NT2/D1 (cell line): ENCODE data around the gene GLOD4.

Experiments used
- SUZ12 ChIP-seq: IDR thresholded peaks from 2 replicates; pipeline ENCODE4 v1.6.1; 2011; ENCODE audit not compliant: insufficient read length, insufficient read depth; ENCODE audit errors: extremely low read depth
- YY1 ChIP-seq: IDR thresholded peaks from 2 replicates; pipeline ENCODE4 v1.6.1; 2011; ENCODE audit not compliant: insufficient read length, insufficient read depth
- ZNF274 ChIP-seq: IDR thresholded peaks from 2 replicates; pipeline ENCODE4 v1.6.1; 2011; ENCODE audit warnings: mild to moderate bottlenecking, low read depth, low read length

DNA sequence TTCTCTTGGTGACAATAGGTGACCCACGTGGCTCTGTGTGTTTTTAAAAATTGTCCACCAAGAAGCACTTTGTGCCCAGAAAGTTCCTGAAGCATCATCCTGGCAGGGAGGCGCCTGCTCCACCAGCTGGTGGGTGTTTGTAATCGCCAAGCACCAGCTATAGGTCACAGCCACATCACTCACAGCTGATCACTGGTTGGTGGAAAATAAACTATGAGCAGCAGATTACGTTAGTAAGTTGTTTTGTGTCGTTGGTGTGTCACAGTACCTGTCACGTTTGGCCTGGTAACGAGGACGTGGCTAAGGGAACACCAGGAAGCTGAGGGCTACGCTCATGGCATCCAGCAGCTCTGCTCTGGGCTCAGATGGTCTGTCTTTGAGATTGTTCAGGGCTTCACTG, 10.2 kb upstream of the GLOD4 start:
- no peak for TF ChIP-seq SUZ12
- TF ChIP-seq ZNF274, result no peak
- TF ChIP-seq YY1, result no peak
